NCI-H1417 (cell line): ENCODE measurements around the gene BNC2.

Source experiments
- DNase-seq, 3 experiments: peaks; one replicate each; lab custom pipeline; 2025; lab: John Stamatoyannopoulos, UW

Gene BNC2

DNA sequence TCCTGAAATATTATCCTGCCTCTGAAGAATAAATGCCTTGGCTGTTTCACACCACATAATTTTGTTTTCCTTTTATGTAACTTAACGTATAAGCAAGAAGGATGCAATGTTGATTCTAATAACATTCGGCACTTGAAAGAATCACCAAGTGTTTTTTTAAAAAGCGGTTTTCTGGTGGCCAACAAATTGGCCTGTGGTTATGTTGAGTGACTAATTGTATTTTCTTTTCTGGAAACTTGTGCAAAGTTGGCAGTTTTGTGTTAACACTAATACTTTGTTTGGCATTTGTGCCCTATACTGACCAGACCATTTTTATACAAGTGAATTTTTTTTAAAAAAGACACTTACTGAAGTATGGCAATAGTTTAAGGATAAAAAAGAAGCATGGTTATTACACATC lies 452.7 kb downstream of the BNC2 start:
- DNase-seq: no peak

DNA sequence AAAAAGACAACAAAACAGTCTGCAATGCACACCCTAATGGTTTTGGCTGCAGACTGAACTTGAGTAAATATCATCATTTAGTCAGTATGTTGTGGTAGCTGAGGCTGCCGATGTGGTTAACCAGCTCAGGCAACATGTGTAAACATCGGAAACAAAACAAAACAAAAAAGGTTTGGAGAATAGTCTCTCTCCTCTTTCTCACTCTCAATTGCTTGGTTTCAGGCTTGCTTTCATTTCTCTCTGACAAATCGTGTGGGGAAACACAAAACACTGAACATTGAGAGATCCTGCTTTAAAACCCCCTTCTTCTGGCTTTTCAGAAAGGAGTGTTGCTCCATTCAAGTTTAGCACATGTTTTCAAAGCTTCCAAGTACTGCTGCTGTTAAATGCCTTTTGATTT lies 453.3 kb downstream of the BNC2 start:
- DNase-seq: peak in 1 of 3 experiments; percentile 2

DNA sequence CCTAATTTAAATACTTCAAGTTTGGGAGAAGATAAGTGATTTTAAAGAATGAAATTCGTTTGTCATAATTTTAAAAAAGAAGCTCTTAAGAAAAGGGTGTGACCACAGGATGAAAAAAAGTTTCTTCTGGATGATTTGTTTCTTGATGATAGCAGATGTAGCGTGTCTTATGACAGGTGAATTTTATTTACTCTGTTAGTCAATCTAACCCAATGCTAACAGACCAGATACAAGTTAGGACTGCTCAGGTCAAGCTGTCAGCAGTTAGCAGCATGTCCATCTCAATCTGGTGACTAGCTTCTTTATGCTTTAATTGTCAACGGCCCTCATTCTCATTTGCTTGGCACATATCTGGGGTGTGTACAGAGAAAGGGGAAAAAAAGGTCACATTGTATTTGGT lies 456.0 kb downstream of the BNC2 start:
- no peak for DNase-seq

DNA sequence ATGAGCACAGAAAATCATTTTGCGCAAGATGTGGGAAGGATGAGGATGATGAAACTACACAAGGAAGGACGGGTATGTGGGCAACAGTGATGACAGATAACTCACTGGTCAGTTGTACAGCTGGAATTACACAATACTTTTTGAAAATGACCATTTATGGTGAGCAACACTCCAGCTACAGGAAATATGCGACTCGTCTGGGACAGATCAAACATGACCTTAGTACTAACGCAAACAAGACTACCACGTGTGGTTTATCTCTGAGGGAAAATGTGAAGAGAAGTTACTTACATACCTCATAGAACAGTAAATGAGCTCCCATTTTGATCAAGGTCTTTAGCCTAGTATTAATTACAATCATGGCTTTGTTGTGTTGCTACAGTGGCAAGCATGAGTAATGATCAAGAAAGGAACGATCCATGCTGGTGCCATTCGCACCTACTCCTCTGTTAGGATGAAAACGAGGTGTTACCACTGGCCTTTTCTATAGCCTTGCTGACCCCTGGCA lies 456.9 kb downstream of the BNC2 start:
- no peak for DNase-seq

- peak in 1 of 3 experiments; percentile 1 for DNase-seq
These were observed 457.7 kb downstream of the BNC2 start for GRCh38 chr9:16412740-16413139.

- DNase-seq: no peak
These were observed 459.2 kb downstream of the BNC2 start for GRCh38 chr9:16411311-16411710.

DNA sequence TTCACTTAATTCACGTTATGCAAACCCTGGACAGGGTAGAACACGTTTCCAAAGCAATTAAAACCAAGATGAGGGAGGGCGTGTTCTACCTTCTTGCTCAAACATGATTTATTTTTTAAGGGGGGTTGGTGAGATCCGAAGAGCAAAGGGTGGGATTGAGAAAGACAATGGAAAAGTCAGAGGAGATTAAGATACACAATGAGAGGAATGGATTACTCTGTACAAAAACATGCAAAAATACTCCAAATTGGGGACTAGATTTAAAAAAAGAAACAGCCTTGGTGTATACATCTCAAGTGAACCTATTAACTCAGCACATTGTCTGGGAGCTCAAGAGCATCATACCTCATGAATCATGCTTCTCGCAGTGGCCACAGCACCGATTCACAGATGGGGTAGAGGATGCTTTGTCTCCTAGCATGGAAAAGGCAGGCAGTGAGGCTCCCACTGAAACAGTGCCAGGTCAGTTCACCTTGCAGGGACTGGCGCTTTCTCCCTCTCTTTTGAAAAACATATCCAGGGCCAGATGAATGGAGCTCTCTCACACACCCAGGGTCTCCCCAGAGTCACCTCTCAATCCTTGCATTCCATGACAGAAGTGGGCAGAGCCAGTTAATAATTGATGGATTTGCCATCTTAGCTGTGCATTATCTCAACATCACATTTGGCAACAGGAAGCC lies 459.7 kb downstream of the BNC2 start:
- DNase-seq: no peak

DNA sequence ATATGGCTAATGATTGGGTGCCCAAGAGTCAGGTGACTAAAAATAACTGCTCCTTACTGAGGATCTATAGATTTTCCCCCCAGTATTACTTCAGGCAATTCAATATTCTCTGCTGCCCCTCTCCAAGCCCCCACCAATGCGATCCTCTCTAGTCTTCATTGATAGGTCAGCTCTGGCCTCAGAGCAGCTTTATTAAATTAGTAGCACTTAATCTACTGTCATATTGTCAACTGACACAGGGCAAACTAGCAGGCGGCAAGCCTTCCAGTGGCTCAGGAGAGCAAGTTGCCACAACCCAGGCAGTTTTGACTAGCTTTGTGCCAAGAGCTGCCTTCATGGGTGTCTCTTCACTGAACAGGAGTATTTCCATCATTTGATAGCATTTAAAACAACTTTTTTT lies 462.9 kb downstream of the BNC2 start:
- DNase-seq: no peak

- DNase-seq: no peak
These were observed 463.8 kb downstream of the BNC2 start for GRCh38 chr9:16406526-16407225.

GRCh38 chr9:16405421-16405820 lies 465.0 kb downstream of the BNC2 start:
- DNase-seq: no peak

DNA sequence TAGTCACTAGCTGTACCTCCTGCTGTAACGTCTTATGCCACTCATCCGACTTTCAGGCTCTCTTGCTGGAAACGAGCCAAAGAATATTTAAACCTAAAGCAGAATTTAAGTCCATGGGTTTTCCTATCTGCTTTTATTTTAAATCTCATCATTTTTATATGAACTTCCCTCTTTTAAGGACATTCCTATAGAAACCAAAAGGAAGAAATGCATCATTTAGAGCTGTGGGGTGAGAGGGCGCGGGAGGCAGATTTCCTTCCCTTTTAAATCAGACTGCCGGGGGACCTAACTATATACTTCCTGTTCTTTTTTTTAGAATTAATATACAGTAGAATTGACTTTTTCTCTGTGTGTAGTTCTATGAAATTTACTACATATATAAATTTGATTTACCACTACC lies 468.8 kb downstream of the BNC2 start:
- DNase-seq: no peak

DNA sequence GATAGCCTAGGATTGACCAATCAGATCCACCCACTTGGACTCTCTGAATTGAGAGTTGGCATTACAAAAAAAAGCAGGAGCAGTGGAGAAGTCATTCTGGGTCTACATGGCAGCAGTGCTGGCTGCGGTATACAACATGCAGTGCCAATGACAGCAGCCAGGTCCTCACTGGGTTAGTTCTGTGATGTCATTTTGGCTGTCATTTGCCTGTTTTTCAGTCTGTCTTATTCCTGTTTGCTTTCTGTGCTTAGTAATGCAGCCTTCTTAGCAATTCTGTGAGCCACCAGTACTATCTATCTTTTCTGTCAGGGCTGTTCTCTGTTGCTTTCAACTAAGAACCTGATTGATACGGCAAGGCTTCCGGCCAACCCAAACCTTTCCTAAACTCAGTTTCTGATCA lies 471.8 kb downstream of the BNC2 start:
- DNase-seq: no peak

DNA sequence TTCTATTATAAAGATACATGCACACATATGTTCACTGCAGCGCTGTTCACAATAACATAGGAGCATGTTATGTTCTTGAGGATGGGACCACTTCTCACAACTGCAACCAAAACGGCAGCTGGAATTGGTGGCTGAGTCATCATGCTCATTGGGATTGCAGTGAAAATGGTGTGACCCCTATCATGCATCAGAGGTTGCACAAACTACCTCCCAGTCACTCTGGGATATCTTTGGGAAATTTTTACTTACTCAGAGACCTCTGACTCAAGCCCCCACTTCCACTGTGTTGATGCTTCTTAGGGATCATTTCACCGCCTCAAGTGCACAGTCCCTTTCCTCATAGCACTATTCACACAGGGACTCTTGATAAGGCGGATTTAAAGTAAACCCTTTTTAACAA lies 474.1 kb downstream of the BNC2 start:
- no peak for DNase-seq

GRCh38 chr9:16391369-16391768 lies 479.1 kb downstream of the BNC2 start:
- no peak for DNase-seq

DNA sequence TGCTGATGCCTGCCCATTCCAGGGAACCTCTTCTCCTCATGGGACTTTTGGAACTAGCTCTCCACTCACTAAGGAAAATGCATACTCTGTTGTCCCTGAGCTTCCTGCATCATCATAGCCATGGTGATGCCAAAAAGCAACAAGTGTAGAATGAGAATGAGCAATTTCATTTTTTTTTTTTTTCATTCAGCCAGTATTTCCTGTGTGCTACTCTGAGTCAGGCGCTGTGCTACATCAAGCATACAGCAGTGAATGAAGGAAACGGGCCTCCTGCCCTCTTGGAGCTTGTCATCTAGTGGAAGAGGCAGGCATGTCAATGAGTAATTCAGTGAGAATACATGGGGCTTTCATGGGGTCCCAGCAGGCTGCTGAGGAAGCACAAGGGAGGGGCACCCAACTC lies 483.1 kb downstream of the BNC2 start:
- no peak for DNase-seq

DNA sequence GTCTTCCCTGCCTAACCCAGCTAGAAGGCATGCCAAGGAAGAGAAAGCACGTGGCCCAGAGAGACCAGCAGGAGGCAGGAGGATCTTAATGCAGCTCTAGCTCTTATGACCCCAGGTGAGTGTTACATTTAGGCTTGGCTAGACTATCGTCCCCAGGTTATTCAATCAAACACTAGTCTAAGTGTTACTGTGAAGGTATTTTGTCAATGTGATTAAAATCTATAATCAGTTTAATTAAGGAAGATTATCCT lies 483.7 kb downstream of the BNC2 start:
- no peak for DNase-seq

GRCh38 chr9:16386007-16386826 lies 484.3 kb downstream of the BNC2 start:
- DNase-seq: no peak

DNA sequence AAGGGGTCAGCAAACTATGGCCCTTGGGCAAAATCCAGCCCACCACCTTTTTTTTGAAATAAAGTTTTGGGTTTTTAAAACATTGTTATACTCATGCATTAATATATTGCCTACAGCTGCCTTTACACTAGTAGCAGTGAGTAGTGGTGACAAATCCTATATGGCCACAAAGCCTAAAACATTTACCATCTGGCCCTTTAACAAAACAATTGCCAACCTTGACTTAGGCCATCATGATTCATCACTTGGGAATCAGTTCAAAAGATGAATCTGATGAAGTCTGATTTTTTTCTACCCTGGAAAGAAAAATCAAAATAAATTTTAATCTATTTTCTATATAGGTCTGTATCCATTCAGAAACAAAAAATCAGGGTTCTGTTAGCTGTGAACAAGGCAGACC lies 484.9 kb downstream of the BNC2 start:
- no peak for DNase-seq

- DNase-seq: no peak
These were observed 485.5 kb downstream of the BNC2 start for GRCh38 chr9:16384993-16385392.

DNA sequence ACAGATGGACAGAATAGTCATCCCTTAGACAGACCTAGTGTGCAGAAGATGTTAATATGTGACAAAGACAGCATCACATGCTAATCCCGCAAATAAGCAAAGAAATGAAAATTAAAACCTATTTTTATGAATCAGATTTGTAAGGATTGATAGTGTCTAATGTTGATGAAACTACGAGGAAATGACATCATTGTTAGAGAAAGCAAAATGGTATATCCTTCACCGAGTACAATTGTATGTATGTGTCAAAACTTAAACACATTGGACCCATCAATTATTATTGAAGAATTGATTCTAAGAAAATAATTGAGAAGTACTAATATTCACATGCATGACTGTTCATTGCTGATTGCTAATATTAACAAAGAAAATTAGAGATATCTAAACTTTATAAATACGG lies 493.2 kb downstream of the BNC2 start:
- DNase-seq: no peak

DNA sequence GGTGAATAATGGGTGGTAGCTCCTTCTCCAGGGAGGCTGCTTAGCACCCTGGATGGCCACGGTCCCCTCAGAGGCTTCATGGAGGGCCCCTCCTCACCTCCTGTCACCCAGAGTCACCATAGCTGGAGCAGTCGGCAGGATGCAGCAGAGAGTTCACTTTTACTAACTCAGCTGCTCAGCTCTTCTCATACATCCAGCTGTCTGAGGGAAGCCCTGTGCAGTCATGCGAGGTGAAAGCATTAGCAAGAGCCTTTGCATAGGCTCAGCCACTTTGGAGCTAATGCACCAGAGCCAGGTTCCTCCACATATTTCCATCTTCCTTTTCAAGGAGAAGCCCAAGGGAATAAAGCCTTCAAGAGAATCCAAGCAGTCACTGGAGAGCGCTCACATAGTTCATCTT lies 499.2 kb downstream of the BNC2 start:
- DNase-seq: peak in 1 of 3 experiments; percentile 59

GRCh38 chr9:16370647-16371046 lies 499.8 kb downstream of the BNC2 start:
- no peak for DNase-seq

GRCh38 chr9:16369427-16369826 lies 501.0 kb downstream of the BNC2 start:
- DNase-seq: peak in 1 of 3 experiments; percentile 0
